Measurements from ENCODE around the gene ITIH1.

ITIH1 gene

GRCh38 chr3:52790741-52791140 is 13.3 kb downstream of the ITIH1 start:
- in situ Hi-C loops (cut with HindIII; ENCODE audit: low sequenced_read_pairs), result no loop called here
- no peak for DNase-seq (ENCODE audit: low read depth)
- no peak for TF ChIP-seq CTCF (IDR thresholded peaks at IDR 0.05; ENCODE audit: low read depth, low read length, missing control alignments)
- no peak overlapping the region for H3K4me3 ChIP-seq (ENCODE audit: low read depth, low read length)

GRCh38 chr3:52791366-52791765 is 14.0 kb downstream of the ITIH1 start:
- no peak for DNase-seq (ENCODE audit: low read depth)
- TF ChIP-seq CTCF (IDR thresholded peaks at IDR 0.05; ENCODE audit: low read depth, low read length, missing control alignments), result no peak
- no peak overlapping the region for H3K4me3 ChIP-seq (ENCODE audit: low read depth, low read length)
- in situ Hi-C loops (cut with HindIII; ENCODE audit: low sequenced_read_pairs), result no loop called here

- H3K4me3 ChIP-seq (ENCODE audit: low read depth, low read length), result no peak overlapping the region
- in situ Hi-C loops (cut with HindIII; ENCODE audit: low sequenced_read_pairs), result no loop called here
Measured at GRCh38 chr3:52791928-52792327, 14.5 kb downstream of the ITIH1 start.

GRCh38 chr3:52792413-52792812 is 15.0 kb downstream of the ITIH1 start:
- TF ChIP-seq CTCF (IDR thresholded peaks at IDR 0.05; ENCODE audit: low read depth, low read length, missing control alignments), result peak; percentile 46
- DNase-seq (ENCODE audit: low read depth), result no peak
- H3K4me3 ChIP-seq (ENCODE audit: low read depth, low read length), result no peak overlapping the region
- in situ Hi-C loops (cut with HindIII; ENCODE audit: low sequenced_read_pairs), result no loop called here

More at GRCh38 chr3:52791928-52792327, 14.5 kb downstream of the ITIH1 start:
- TF ChIP-seq CTCF (IDR thresholded peaks at IDR 0.05; ENCODE audit: low read depth, low read length, missing control alignments), result no peak
- DNase-seq (ENCODE audit: low read depth), result no peak

- no peak for DNase-seq (ENCODE audit: low read depth)
- no peak overlapping the region for H3K4me3 ChIP-seq (ENCODE audit: low read depth, low read length)
- no peak for TF ChIP-seq CTCF (IDR thresholded peaks at IDR 0.05; ENCODE audit: low read depth, low read length, missing control alignments)
- in situ Hi-C loops (cut with HindIII; ENCODE audit: low sequenced_read_pairs), result no loop called here
Measured at GRCh38 chr3:52792961-52793695, 15.7 kb downstream of the ITIH1 start.

GRCh38 chr3:52793702-52794611 is 16.6 kb downstream of the ITIH1 start:
- H3K4me3 ChIP-seq (ENCODE audit: low read depth, low read length), result no peak overlapping the region
- no peak for DNase-seq (ENCODE audit: low read depth)
- no peak for TF ChIP-seq CTCF (IDR thresholded peaks at IDR 0.05; ENCODE audit: low read depth, low read length, missing control alignments)
- in situ Hi-C loops (cut with HindIII; ENCODE audit: low sequenced_read_pairs), result no loop called here
